Glutamatergic neuron (in vitro differentiated cells): ENCODE measurements around the gene FHIT. TPM values are rescaled to one million over a fixed set of nuclear protein-coding genes. Genes with fewer than 3 reads are reported as not detected.

Experiments
- DNase-seq: peaks from one replicate; pipeline ENCODE4 v3.0.0; 2022
- H3K27ac Mint-ChIP-seq: one replicate; pipeline ENCODE4 v1.8.0; 2020; ENCODE audit warnings: mild to moderate bottlenecking, mixed read lengths, inconsistent platforms; ENCODE audit not compliant: unreplicated experiment
- H3K27me3 Mint-ChIP-seq: one replicate; pipeline ENCODE4 v1.8.0; 2020; ENCODE audit warnings: mild to moderate bottlenecking, moderate library complexity, mixed read lengths, inconsistent platforms; ENCODE audit not compliant: unreplicated experiment
- H3K36me3 Mint-ChIP-seq: one replicate; pipeline ENCODE4 v1.8.0; 2020; ENCODE audit warnings: mild to moderate bottlenecking, mixed read lengths, inconsistent platforms; ENCODE audit not compliant: unreplicated experiment
- H3K4me1 Mint-ChIP-seq: one replicate; pipeline ENCODE4 v1.8.0; 2020; ENCODE audit warnings: mild to moderate bottlenecking, low read depth, mixed read lengths, inconsistent platforms; ENCODE audit not compliant: unreplicated experiment
- H3K4me3 Mint-ChIP-seq: one replicate; pipeline ENCODE4 v1.8.0; 2020; ENCODE audit warnings: mild to moderate bottlenecking, mixed read lengths, inconsistent platforms; ENCODE audit not compliant: unreplicated experiment
- H3K9me3 Mint-ChIP-seq: one replicate; pipeline ENCODE4 v1.8.0; 2020; ENCODE audit warnings: mild to moderate bottlenecking, moderate library complexity, mixed read lengths, inconsistent platforms; ENCODE audit not compliant: unreplicated experiment
- CTCF ChIP-seq: fragments of 200-600 bp; sonication (generic); IDR thresholded peaks from one replicate; pipeline ENCODE4 v1.5.0; 2021; ENCODE audit not compliant: partially characterized antibody, unreplicated experiment
- total RNA-seq: library from RNA; stranded (reverse); fragmentation: NEBNext Ultra II Directional; extraction: Animal tissue kit (Norgen Biotek cat#: 25700); gene quantifications from one replicate; pipeline ENCODE4 v1.2.1, GENCODE V29; 2021; ENCODE audit not compliant: unreplicated experiment

FHIT gene
- total RNA-seq, 1 donor from 2014 or later, result 15.2 TPM

DNA sequence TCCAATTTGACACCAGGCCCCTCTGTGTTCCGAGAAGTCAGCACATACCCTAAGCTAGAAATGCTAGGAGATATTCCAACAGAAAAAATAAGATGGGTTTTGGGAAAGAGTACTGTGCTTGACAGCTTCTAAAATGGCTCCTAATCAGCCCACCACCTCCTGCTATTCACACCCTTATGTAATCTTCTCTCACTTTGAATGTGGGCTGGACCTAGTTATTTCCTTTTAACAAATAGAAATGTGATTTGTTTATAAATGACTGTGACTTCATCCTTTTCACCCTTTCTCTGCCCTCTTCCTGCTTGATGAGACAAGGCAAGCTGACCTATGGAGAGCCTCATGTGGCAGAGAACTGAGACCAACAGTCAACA lies 961.1 kb downstream of the FHIT start:
- no peak for TF ChIP-seq CTCF
- H3K36me3 Mint-ChIP-seq, result no peaks in the 10 kb centered on the region
- no peak overlapping the region for H3K4me3 Mint-ChIP-seq
- no peak overlapping the region for H3K27ac Mint-ChIP-seq
- H3K9me3 Mint-ChIP-seq, result no peaks in the 10 kb centered on the region
- DNase-seq, result no peak
- peaks cover 2% of the 10 kb centered on the region for H3K4me1 Mint-ChIP-seq
- H3K27me3 Mint-ChIP-seq, result no peaks in the 10 kb centered on the region

- Mint-ChIP-seq H3K4me3 (no peak overlapping the region), H3K4me1 (peaks cover 3% of the 10 kb centered on the region), H3K9me3 (no peaks in the 10 kb centered on the region), H3K36me3 (no peaks in the 10 kb centered on the region), H3K27me3 (no peaks in the 10 kb centered on the region), H3K27ac (no peak overlapping the region)
- no peak for DNase-seq
- TF ChIP-seq CTCF, result no peak
Observed at GRCh38 chr3:60289341-60290121, 961.7 kb downstream of the FHIT start.

GRCh38 chr3:60282866-60283265 lies 968.4 kb downstream of the FHIT start:
- Mint-ChIP-seq H3K36me3 (no peaks in the 10 kb centered on the region), H3K27ac (peak overlapping the region; percentile 97), H3K27me3 (peaks cover 4% of the 10 kb centered on the region), H3K4me3 (peak overlapping the region; percentile 63), H3K9me3 (peaks cover 3% of the 10 kb centered on the region), H3K4me1 (peaks cover 47% of the 10 kb centered on the region)
- no peak for DNase-seq
- TF ChIP-seq CTCF, result no peak

DNA sequence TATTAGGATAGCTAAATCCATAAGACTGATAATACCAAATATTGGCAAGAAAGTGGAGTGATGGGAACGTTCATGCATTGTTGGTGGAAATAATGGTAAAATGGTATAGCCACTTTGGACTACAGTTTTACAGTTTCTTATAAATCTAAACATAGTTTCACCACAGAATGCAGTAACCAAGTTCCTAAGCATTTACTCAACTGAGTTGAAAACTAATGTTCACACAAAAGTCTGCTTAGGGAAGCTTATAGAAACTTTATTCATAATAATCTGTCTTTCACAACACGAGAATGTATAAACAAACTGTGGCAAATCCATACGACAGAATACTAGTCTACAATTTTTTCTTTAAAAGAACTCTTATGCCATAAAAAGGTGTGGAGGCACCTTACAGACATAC lies 969.3 kb downstream of the FHIT start:
- peaks cover 51% of the 10 kb centered on the region for H3K4me1 Mint-ChIP-seq
- peaks cover 3% of the 10 kb centered on the region for H3K9me3 Mint-ChIP-seq
- no peak overlapping the region for H3K4me3 Mint-ChIP-seq
- H3K27me3 Mint-ChIP-seq, result peaks cover 4% of the 10 kb centered on the region
- no peak for TF ChIP-seq CTCF
- no peaks in the 10 kb centered on the region for H3K36me3 Mint-ChIP-seq
- peak overlapping the region; percentile 97 for H3K27ac Mint-ChIP-seq
- no peak for DNase-seq

GRCh38 chr3:60277361-60277800 lies 973.9 kb downstream of the FHIT start:
- peak; percentile 24 for DNase-seq
- H3K4me1 Mint-ChIP-seq, result peaks cover 36% of the 10 kb centered on the region
- H3K4me3 Mint-ChIP-seq, result no peak overlapping the region
- H3K27me3 Mint-ChIP-seq, result no peaks in the 10 kb centered on the region
- TF ChIP-seq CTCF, result no peak
- peaks cover 5% of the 10 kb centered on the region for H3K36me3 Mint-ChIP-seq
- no peaks in the 10 kb centered on the region for H3K9me3 Mint-ChIP-seq
- H3K27ac Mint-ChIP-seq, result peak overlapping the region; percentile 44
